Sigmoid colon (tissue), 7 donors: ENCODE results near the gene ELMO1. TPM values are rescaled to one million over a fixed set of nuclear protein-coding genes. Genes with fewer than 3 reads are reported as not detected.

Source experiments
- DNase-seq: peaks from one replicate; pipeline ENCODE4 v3.0.0-alpha.2; 2019
- H3K27ac ChIP-seq, 4 donors: fragments of 200-600 bp; sonication (generic); one replicate each; pipeline ENCODE4 v1.5.1; 2016 to 2019; ENCODE audit warnings: mild to moderate bottlenecking in 1 of 4
- H3K27me3 ChIP-seq, 3 donors: fragments of 200-600 bp; sonication (generic); one replicate each; pipeline ENCODE4 v1.5.1; 2019; ENCODE audit warnings: mild to moderate bottlenecking in 1 of 3
- H3K36me3 ChIP-seq, 4 donors: fragments of 200-600 bp; sonication (generic); one replicate each; pipeline ENCODE4 v1.5.1; 2016 to 2019
- H3K4me1 ChIP-seq, 4 donors: fragments of 200-600 bp; sonication (generic); one replicate each; pipeline ENCODE4 v1.5.1; 2017 to 2019
- H3K4me3 ChIP-seq, 4 donors: fragments of 200-600 bp; sonication (generic); one replicate each; pipeline ENCODE4 v1.5.1; 2017 to 2019; ENCODE audit warnings: mild to moderate bottlenecking in 2 of 4, moderate library complexity in 1 of 4
- H3K9me3 ChIP-seq, 4 donors: fragments of 200-600 bp in 3 of 4; sonication (generic) in 3 of 4; one replicate each; pipeline versions ENCODE4 v1.5.1 to v1.6.1; 2013 to 2019
- CTCF ChIP-seq, 4 experiments: fragments of 450-650 bp in 3 of 4; fragments of 200-600 bp in 1 of 4; IDR thresholded peaks; one replicate each; pipeline ENCODE4 v1.5.1; 2016 to 2019; ENCODE audit warnings: antibody characterized with exemption in 4 of 4, mild to moderate bottlenecking in 3 of 4, moderate library complexity in 2 of 4
- EP300 ChIP-seq, 4 donors: sonication (generic); formaldehyde crosslinking; IDR thresholded peaks; one replicate each; pipeline ENCODE4 v1.6.1; 2017; ENCODE audit warnings: antibody characterized with exemption in 4 of 4
- POLR2A ChIP-seq, 2 donors: fragments of 450-650 bp; IDR thresholded peaks; one replicate each; pipeline ENCODE4 v1.6.1; 2016; ENCODE audit warnings: antibody characterized with exemption in 2 of 2, mild to moderate bottlenecking in 2 of 2, moderate library complexity in 2 of 2
- POLR2AphosphoS5 ChIP-seq, 4 donors: sonication (generic); formaldehyde crosslinking; IDR thresholded peaks; one replicate each; pipeline ENCODE4 v1.6.1; 2017; ENCODE audit warnings: antibody characterized with exemption in 4 of 4
- WGBS, 2 donors: extraction: QIAGEN DNeasy Blood & Tissue Kit; methylation state at CpG; one replicate each; pipeline ENCODE4 v1.1.7; 2013; 5-methylcytosine and 5-hydroxymethylcytosine counted together
- intact Hi-C: fragments of 100-400 bp; cut with DNase I; formaldehyde crosslinking; loops from one replicate; pipeline ENCODE4 v1.15.1; 2023
- polyA plus RNA-seq, 3 donors: library from polyadenylated mRNA; stranded (reverse); fragments of 200-250 nt; gene quantifications; one replicate each; pipeline ENCODE4 v1.2.3, GENCODE V29; 2013
- total RNA-seq, 4 donors: library from RNA; depleted of rRNA; stranded (reverse); fragments of >200 nt; gene quantifications; one replicate each; pipeline ENCODE4 v1.1.0, GENCODE V29; 2016
- donor health status: healthy with polysubstance abuse.
- donor health status: Bipolar disorder and iron deficiency.
- donor health status: healthy.

The ELMO1 gene
- total and polyA plus RNA-seq, 7 donors, result 2.3 to 63.1 (median 33.9) TPM

GRCh38 chr7:37344886-37345579, 103.6 kb downstream of the ELMO1 start:
- H3K4me3 ChIP-seq, result no peak overlapping the region
- intact Hi-C loops, result no loop called here
- H3K36me3 ChIP-seq, result no peaks in the 10 kb centered on the region
- WGBS, 2 donors, result 61 to 73% methylated on average over 9 of the region's 9 CpGs
- H3K4me1 ChIP-seq, result no peaks in the 10 kb centered on the region
- no peaks in the 10 kb centered on the region for H3K27me3 ChIP-seq
- no peak overlapping the region for H3K27ac ChIP-seq
- no peaks in the 10 kb centered on the region for H3K9me3 ChIP-seq
- TF ChIP-seq POLR2AphosphoS5 (IDR thresholded peaks at IDR 0.05), result no peak
- TF ChIP-seq EP300 (IDR thresholded peaks at IDR 0.05), result no peak
- TF ChIP-seq CTCF (IDR thresholded peaks at IDR 0.05), result no peak
- no peak for TF ChIP-seq POLR2A (IDR thresholded peaks at IDR 0.05)
- no peak for DNase-seq

DNA sequence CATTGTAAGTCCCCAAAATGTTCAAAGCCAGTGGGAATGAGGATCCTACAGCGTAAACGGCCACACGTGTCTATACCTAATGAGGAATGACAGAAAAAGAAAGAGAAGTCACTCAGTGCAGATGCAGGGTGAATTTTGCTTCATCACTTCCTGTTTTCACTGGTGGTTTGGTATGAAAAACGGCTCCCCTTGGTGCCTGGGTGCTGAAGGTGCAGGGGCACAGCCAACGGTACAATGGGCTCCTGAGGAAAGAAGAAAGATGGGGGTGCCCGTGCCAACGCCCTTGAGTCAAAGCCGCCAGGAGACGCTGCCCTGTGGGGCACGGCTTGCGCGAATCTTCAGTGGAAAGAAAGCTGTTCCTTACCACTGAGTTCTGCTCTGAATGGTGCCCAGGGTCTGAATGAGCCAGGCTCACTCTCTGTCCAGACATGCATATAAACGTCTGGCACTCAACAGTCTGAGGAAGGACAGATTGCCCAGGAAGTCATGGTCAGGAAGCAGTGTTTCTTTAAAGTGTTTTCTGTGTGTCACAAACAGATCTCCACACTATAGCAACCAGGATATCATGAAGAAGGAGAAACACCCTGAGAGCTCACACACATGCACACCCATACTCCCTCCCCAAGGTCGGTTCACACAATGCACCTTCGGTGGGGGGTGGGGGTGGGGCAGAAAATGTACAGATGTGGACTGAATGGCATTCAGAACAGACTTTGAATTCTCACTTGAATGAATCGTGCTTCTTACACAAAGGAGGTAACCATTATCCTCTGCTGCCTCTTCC, 105.8 kb downstream of the ELMO1 start:
- WGBS, 2 donors, result 38 to 74% methylated on average over 16 of the region's 16 CpGs
- H3K4me3 ChIP-seq, result peak overlapping the region in 2 of 4 donors; percentile 9 to 16

GRCh38 chr7:37342176-37342687, 106.4 kb downstream of the ELMO1 start:
- no peaks in the 10 kb centered on the region for H3K9me3 ChIP-seq
- no peaks in the 10 kb centered on the region for H3K4me1 ChIP-seq
- no peak for DNase-seq
- peak overlapping the region in 2 of 4 donors; percentile 9 to 16 for H3K4me3 ChIP-seq
- H3K27ac ChIP-seq, result peak overlapping the region in 2 of 4 donors; percentile 11 to 33
- no peak for TF ChIP-seq POLR2AphosphoS5 (IDR thresholded peaks at IDR 0.05)
- TF ChIP-seq EP300 (IDR thresholded peaks at IDR 0.05), result no peak
- no peak for TF ChIP-seq CTCF (IDR thresholded peaks at IDR 0.05)
- no peak for TF ChIP-seq POLR2A (IDR thresholded peaks at IDR 0.05)
- H3K36me3 ChIP-seq, result no peaks in the 10 kb centered on the region
- H3K27me3 ChIP-seq, result no peaks in the 10 kb centered on the region
- WGBS, 2 donors, result 47 to 87% methylated on average over 8 of the region's 8 CpGs
- intact Hi-C loops, result no loop called here

More for the DNA sequence above, 105.8 kb downstream of the ELMO1 start:
- H3K4me1 ChIP-seq, result no peaks in the 10 kb centered on the region
- no peak for DNase-seq
- H3K27ac ChIP-seq, result peak overlapping the region in 3 of 4 donors; percentile 11 to 42 (median 33)
- TF ChIP-seq EP300 (IDR thresholded peaks at IDR 0.05), result no peak
- no peak for TF ChIP-seq POLR2AphosphoS5 (IDR thresholded peaks at IDR 0.05)
- no peak for TF ChIP-seq CTCF (IDR thresholded peaks at IDR 0.05)
- H3K9me3 ChIP-seq, result no peaks in the 10 kb centered on the region
- intact Hi-C loops, result no loop called here
- no peaks in the 10 kb centered on the region for H3K27me3 ChIP-seq
- no peaks in the 10 kb centered on the region for H3K36me3 ChIP-seq

DNA sequence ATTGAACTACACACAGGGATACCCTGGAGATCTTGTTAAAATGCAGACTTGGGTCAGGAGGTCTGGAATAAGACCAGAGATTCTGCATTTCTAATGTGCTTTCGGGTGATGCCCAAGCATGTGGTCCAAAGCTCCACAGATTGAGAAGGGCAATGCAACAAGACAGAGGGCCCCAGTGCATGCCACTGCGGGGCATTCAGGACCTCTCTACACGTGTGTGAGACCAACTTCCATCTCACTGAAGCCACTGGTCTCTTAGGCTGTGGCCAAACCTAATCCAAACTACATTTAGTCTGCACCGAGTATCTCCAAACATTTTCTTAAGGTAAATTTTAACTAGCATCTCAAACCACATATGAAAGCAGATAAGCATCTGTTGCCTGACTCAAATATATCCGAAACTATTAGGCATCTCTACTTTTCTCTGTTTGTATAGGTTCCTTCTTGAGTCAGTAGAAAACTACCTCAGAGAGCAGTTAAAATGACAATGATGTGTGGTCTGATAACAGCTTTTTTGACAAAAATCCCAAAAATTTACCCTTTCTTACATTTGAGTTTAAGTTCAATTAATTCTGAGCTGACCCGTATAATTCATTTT, 107.5 kb downstream of the ELMO1 start:
- no peaks in the 10 kb centered on the region for H3K4me1 ChIP-seq
- intact Hi-C loops, result no loop called here
- no peaks in the 10 kb centered on the region for H3K36me3 ChIP-seq
- no peak overlapping the region for H3K4me3 ChIP-seq
- 46 to 76% methylated on average over 6 of the region's 6 CpGs for WGBS, 2 donors
- H3K27me3 ChIP-seq, result no peaks in the 10 kb centered on the region
- H3K27ac ChIP-seq, result no peak overlapping the region
- H3K9me3 ChIP-seq, result no peaks in the 10 kb centered on the region
- TF ChIP-seq POLR2AphosphoS5 (IDR thresholded peaks at IDR 0.05), result no peak
- TF ChIP-seq POLR2A (IDR thresholded peaks at IDR 0.05), result no peak
- TF ChIP-seq EP300 (IDR thresholded peaks at IDR 0.05), result no peak
- TF ChIP-seq CTCF (IDR thresholded peaks at IDR 0.05), result no peak
- no peak for DNase-seq
